Ammon's horn (tissue), 1 donor: ENCODE data around the gene LIPN.
A peak's percentile ranks its signal among the peaks of the same experiment; 100 is the strongest.
"Not testable (repeated sequence)": the region's sequence is repeated elsewhere in the genome, so short reads cannot be mapped to it uniquely, and the experiment has no call there.

Experiments used
- DNase-seq: peaks from one replicate; pipeline ENCODE4 v3.0.0-alpha.2; 2016; ENCODE audit warnings: low spot score

LIPN gene, protein sequence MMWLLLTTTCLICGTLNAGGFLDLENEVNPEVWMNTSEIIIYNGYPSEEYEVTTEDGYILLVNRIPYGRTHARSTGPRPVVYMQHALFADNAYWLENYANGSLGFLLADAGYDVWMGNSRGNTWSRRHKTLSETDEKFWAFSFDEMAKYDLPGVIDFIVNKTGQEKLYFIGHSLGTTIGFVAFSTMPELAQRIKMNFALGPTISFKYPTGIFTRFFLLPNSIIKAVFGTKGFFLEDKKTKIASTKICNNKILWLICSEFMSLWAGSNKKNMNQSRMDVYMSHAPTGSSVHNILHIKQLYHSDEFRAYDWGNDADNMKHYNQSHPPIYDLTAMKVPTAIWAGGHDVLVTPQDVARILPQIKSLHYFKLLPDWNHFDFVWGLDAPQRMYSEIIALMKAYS

DNA sequence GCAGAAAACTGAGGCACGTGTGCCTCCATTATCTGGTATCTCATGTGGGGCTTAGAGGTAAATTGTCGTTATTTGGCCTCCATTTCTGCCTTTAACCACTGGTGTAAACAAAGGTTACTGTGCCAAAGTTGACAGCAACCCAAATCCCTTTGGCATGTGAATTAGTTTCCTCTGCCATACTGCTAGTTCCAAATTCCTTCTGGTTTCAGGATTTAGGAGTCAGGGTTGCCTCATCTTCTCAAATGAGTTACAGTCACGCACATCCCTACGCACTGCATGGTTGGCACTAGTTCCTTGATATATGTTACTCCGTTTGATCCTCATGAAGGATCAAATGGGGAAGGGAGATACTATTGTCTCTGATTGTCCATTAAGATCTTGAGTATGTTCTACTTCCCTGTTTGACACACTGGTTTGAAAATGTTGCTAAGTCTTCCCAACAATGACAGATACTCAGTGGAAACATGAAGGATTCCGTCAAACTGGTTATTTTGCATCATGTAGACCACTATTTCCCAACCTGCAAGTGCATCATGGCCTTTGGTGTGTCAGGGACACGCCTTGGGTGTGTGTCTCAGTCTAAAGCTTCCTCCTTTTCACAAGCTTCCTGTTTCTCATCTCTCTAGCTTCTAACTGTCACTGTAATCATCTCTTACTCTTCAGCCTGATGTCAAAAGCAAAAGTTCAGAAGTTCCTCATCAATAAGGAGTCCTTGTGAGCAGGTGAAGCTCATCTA, at the start of gene LIPN:
Gene LIPN (plus strand): TSS at position 655 of the 736 bp plus-strand sequence. CDS start 1,386 bp downstream, outside the sequence.
- DNase-seq = peak; percentile 16

DNA sequence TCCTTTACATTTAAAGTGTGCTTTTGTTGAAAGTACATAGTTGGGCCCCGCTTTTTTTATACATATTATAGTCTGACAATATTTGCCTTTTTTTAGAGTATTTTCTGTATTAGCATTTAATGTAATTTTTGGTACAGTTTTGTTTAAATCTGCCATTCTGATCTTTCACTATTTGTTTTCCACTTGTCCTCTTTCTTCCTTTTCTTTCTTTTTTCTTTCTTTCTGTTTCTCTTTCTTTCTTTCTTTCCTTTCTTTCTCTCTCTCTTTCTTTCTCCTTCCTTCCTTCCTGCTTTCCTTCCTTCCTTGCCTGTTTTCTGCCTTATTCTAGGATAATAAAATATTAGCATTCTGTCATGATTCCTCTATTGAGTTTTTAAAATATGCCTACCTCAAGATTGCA, 44.3 kb upstream of the LIPN start:
- no peak for DNase-seq

DNA sequence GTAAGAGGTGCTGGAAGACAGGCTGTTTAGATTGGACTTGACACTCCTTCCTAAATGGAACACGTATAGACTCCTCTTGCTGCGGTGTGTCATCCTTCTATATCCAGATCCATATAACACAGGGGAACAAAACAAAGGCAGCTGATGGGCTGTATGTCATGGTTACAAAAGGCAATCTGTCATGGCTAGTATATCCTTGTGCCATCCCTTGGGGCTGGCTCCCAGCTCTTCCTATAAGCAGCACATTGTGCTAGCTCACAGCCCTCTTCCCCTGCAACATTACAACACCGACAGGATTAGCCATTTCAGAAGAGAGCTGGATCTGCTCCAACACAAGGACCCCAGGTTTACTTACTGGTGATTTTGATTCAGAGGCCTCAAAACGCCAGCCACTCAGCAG, 38.4 kb upstream of the LIPN start:
- DNase-seq = no peak

DNA sequence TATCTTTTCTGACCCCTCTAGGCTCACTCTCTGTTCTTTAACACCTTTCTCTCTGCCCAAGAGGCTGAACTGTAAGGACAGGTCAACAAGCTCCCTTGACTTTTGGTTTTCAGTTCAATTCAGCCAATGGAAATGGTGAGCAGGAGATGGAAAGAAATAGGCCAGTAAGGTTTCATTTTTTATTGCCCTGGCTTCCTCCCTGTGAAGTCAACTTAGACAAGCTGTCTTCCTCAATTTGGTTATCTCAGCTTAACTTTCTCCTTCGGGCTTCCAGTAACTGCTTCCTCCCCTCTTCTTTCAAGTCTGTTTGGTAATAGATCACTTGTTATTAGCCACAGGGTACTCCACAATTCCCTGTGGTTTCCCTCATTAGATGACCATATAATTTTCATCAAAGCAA, 34.0 kb upstream of the LIPN start:
- DNase-seq = no peak

DNA sequence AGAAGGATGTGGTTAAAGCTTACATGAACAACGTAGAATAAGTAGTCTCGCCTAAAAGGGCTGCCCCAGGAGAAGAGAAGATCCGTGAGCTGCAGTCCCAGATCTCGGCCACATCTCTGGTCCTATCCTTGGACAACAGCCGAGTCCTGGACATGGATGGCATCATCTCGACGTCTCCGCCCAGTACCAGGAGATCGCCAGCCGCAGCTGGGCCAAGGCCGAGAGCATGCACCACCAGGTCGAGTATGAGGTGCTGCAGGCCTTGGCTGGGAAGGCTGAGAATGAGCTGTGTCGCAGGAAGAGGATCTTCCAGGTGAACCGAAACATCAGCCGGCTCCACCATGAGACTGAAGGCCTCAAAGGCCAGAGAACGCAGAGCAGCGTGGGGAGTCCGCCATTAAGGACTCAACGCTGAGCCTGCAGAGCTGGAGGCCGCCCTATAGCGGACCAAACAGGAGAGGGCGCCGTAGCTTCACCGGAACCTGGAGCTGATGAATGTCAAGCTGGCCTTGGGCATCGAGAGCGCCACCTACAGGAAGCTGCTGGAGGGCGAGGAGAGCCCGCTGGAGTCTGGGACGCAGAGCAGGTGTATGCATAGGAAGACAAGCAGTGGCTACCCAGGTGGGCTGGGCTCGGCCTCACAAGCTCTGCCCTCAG, 31.6 kb upstream of the LIPN start:
- no peak for DNase-seq

DNA sequence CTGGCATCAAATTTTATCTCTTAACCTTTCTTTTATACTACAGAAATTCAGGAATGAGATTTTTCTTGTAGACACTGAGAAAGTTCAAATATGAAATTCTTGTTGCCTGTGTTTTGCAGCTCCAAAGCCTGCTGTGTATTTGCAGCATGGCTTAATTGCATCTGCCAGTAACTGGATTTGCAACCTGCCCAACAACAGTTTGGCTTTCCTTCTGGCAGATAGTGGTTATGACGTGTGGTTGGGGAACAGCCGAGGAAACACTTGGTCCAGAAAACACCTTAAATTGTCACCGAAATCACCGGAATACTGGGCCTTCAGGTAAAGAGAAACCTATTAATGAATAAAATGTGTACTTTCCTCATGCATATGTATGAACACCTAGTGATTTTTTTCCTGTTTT, 29.0 kb upstream of the LIPN start:
- no peak for DNase-seq

DNA sequence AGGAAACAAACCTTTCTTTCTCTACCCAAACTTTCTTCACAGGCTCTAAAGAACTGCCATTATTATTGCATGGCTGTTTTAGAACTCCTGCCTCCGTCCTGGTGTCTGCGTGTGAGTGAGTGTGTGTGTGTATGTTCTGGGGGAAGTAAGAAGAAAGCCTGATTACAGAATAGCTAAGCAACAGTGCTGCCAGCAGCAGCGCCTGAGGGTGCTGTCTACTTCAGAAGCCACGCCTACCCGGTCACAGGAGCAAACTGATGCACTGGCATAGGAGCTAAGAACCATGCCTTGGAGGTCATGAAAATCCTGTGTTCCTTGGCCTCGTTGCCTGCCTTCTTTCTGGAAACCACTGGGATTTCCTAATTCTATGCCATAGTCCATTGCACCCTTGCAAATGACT, 28.5 kb upstream of the LIPN start:
- no peak for DNase-seq

DNA sequence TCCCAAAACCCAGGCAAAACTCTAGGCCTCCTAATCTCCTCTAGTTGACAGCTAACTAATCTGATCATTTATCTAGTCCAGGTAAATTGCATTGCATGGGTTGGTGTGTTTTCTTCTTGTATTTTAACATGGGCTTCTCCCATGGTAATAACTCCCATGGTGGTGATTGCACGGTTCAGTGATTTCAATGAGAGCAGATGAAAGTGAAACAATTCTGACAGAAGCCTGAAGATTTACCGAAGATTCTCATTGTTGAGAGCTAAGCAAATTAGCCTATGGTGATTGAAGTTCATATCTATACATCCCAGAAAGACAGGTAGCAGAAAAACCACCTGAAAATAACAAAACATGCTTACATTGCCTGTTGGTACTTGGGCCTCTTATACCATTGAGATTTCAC, 26.6 kb upstream of the LIPN start:
- no peak for DNase-seq

DNA sequence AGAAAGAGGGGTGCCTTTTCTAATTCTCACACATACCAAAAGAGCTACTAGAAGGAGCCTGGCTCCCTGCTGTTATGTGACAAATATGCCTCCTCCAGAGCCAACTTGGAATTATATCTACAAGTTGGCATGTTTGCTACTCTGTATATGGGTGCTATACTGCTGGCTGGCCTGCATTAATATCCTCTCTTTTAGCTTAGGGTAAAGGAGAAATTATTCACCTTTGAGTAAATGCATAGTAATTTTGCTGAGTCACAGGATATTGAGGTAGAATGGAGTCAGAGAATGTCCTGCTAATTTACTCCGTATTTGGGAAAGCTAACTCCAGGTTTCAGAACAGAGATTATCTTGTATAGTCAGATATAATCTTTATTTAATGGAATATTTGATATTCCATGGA, 24.2 kb upstream of the LIPN start:
- DNase-seq = no peak

DNA sequence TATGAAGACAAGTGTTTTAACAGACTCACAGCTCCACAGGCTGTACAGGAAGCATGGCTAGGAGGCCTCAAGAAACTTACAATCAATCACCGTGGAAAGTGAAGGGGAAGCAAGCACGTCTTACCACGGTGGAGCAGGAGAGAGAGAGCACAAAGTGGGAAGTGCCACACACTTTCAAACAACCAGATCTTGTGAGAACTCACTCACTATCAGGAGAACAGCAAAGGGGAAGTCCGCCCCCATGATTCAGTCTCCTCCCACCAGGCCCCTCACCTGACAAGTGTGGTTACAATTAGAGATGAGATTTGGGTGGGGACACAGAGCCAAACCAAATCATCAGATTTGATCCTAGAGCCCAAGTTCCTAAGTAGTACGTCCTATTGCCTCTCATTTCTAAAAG, 17.9 kb upstream of the LIPN start:
- DNase-seq = not testable (repeated sequence)

DNA sequence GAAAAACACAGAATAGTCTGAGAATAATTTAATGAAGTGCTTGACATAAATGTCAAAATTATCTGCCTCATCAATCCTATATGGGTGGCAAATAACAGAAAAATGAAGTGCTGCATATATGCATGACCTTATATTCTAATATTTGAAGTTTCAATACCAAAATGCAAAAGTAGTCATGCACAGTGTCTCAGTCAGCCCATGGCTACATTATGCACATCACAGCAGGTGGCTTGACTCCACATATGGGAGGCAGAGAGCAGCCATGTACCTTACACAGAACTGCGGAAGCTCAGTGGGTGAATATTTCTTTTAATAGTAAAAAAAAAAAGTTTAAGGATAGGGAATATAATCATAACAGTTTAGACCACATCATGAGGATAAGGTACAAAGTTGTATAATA, 17.4 kb upstream of the LIPN start:
- no peak for DNase-seq

DNA sequence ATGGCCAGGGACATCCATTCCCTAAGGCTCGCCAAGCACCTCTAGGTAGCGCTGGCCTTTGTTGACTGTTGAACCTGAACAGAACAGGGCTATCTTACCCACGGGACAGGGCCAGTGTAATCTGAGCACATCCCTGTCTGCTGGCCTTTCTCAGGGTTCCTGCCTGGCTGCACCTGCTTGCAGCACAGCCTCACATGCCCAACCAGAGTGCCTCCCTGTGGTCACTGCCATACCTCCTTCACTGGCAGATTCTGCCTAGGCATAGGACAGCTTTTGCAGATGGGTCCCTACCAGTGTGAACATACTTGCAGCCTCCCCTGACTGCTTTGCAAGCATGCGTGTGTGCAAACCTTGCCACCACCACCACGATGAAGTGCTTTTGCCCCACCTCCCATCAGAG, 15.8 kb upstream of the LIPN start:
- DNase-seq = no peak

DNA sequence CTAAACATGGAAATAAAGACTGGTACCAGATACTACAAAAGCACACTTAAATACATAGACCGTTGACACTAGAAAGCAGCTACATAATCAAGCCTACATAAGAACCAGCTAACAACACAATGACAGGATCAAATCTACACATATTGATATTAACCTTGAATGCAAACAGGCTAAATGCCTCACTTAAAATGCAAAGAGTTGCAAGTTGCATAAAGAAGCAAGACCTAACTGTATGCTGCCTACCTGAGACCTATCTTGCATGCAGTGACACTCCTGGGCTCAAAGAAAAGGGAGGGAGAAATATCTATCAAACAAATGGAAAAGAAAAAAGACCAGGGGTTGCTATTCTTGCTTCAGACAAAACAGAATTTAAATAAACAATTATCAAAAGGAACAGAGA, 14.2 kb upstream of the LIPN start:
- no peak for DNase-seq

DNA sequence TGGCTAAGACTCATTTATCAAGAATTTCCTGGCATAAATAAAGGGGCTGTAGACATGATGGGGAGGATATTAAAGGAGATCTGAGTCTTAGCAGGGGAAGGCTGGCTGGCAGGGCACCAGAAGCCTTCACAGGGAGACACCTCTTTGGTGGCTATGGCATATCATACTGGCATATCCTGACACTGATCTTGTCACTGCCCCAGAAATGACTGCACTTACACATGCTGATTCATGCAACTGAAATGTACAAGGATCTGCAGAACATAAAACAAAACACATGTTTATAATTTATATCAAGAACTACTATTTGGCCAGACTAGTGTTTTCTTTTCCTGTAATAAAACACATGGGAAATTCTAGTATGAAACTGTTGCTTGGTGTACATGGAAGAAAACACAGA, 5.5 kb upstream of the LIPN start:
- no peak for DNase-seq

DNA sequence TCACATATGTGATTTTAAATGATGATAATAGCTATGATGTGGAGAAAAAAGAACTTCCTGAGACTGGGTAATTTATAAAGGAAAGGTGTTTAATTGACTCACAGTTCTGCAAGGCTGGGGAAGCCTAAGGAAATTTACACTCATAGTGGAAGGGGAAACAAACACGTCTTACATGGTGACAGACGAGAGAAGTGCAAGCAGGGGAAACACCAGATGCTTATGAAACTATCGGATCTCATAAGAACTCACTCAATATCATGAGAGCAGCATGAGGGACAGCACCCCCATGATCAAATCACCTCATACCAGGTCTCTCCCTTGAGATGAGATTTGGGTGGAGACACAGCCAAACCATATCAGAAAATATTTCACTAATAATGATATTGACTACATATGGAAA, 4.1 kb upstream of the LIPN start:
- no peak for DNase-seq

DNA sequence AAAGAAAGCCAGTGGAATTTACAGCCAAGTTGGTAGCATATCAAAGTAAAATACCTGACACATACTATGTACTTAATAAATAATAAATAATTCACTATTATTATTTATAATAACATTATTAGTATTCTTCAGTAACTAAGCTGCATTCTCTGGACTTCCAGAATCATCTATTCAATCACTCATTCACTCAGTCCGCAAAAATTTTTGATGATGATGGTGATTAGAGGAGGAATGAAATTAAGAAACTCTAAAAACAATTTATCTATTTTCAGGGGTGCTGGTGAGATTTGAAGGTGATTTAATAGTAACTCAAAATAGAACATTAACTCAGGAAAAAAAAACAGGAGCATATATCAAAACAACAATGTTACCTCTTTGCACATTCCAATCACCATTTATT, 3.2 kb upstream of the LIPN start:
- DNase-seq = no peak

DNA sequence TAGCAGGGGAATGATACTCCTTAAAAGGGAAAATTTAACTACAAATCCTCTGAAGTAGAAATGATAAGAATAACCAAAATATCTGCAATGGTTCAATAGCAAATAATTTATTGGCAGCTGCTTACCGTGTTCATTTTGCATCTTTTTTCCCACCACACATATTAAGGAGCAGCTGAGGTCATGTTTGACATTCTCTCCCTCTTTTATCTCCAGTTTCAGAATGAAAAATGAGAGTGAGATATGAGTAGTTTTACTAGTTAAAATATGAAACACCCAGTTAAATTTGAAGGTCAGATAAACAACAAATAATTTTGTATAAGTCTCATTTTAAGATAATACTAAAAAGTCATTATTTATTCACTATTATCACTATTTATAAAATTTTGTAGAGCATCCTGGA, 3.1 kb downstream of the LIPN start:
- no peak for DNase-seq

DNA sequence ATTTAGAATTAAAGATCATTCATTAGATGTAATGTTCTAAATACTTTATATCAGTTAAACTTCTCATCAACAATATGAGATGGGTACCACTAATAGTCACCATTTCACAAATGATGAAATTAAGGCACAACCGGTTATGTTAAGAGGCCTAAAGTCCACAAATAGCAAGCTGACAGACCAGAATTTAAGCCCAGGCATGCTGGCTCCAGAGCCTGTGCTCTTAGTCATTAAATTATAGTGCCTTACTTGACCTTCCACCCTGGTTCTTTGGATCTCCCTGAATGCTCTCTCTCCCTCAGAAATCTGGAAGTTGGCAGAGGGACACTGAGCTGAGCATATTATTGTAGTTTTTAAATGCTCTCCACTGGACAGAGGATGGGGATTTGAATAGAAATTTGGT, 3.6 kb downstream of the LIPN start:
- DNase-seq = no peak

DNA sequence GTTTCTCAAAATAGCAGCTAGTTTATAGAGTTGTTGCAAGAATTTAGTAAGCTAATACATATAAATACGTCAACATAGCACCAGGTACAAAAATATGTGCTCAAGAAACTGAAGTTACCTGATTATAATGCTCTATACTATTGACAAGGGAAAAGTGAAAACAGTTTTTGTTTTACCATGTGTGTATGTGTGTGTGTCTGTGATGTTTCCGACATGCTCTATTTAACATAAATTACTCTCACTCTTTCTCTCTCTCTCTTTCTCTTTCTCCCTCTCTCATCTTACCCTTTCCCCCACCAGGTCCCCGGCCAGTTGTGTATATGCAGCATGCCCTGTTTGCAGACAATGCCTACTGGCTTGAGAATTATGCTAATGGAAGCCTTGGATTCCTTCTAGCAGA, 4.3 kb downstream of the LIPN start:
- DNase-seq = no peak

DNA sequence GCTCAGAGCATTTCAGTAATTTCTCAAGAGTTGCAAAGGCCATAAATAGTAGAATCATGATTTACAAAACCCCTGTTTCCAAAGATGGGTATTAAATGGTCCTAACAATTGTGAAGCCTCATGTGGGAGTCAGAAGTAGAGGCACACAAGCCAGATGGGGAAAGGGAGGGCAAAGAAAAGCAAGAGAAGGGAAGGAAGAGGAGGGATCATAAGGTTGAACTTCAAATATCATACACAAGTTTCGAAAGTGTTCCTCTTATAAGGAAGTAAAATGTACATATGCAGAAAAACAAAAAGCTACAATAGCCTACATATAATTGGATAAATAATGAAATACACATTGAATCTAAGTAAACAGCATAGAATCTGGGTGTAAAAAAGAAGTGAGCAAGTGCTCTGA, 6.0 kb downstream of the LIPN start:
- no peak for DNase-seq

DNA sequence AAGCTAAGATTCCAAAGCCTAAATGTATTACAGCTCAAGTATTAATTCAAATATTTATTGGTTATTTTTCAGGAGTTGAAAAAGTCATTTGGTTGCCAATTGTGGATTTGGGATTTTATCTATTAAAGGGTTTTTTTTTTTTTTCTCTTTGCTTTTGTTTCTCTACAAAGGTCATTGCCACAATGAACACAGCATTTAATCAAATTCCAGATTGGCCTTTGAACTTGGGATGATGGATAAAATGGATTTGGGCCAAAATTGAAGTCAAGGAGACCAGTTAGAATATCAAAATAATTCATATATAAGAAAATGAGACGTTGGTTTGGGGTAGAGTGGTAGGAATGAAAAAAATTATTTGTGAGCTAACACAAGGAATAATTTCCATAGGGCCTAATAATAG, 9.6 kb downstream of the LIPN start:
- DNase-seq = no peak

DNA sequence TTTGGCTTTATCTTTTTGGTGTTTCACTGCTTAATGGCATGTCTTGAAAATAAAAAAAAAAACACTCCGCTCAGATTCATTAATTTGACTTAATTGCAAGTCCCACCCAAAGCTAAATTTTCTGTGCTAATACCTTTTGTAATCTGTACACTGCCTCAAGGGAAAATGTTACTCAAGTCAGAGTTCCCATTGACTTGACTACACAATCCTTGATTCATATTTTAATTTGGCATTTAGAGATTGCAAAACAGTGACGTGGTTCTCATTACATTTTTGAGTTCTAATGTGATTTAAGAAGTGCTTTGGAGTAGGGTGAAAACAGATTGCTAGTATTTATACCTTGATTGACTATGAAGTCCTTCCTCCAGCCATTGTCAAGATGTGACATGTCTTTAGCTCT, 21.4 kb downstream of the LIPN start:
- no peak for DNase-seq

DNA sequence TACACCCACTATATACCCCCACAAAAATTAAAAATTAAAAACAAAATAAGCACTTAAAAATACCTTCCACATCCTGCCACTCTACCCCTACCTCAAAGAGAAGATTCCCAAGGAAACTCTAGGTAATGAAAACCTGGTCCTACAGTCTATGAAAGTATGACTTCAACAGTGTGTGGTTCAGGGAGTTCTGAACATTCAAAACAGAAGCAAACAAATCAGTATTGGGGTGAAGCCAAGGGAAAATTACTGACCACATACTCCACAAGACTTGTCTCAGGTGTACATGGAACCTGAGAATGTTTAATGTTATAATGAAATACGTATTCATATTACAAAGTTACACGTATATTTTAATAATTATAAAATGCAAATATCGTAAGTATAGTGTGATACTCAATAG, 22.4 kb downstream of the LIPN start:
- no peak for DNase-seq
